Midbrain (tissue), 1 donor: Measurements from ENCODE around the gene HS3ST2.
"Not testable (repeated sequence)": the region's sequence is repeated elsewhere in the genome, so short reads cannot be mapped to it uniquely, and the experiment has no call there.

Source experiments
- DNase-seq: peaks from one replicate; lab custom pipeline; 2025; lab: John Stamatoyannopoulos, UW

HS3ST2 gene

DNA sequence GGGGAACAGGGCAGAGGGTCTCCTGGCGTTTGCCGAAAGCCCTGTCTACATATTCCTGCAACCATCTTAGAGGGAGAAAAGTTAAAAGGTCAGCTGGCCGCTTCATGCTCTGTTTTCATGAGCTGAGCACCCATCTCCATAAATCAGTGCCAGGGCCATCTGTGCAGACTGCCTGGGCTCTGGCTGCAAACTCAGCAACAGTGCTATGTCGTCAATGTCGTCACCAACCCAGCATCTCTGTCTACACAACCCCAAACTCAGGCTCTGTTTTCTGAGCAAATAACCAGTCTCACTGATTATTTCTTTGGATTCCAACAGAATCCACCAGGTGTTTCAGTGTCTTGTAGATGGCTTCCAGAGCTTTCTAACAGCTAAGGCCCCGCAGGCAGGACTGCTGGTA lies 65.0 kb downstream of the HS3ST2 start:
- DNase-seq: no peak

DNA sequence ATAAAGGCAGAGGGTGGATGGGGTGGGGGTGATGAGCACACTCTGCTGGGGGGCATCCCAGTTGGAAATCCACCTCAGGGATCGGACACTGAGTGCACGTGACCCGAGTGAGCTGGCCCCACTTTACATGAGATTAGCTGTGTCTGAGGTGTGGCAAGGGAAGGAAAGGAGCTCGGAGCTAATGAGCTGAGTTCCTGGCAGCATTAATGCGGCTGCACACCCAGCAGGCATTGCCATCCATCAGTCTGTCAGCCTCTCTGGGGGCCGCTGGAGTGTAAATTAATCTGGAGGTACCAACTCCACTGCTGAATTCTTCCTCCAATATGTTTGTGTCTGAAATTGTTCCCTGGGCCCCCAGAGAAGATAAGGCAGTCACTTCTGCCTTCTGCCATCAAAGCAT lies 65.5 kb downstream of the HS3ST2 start:
- DNase-seq: no peak

DNA sequence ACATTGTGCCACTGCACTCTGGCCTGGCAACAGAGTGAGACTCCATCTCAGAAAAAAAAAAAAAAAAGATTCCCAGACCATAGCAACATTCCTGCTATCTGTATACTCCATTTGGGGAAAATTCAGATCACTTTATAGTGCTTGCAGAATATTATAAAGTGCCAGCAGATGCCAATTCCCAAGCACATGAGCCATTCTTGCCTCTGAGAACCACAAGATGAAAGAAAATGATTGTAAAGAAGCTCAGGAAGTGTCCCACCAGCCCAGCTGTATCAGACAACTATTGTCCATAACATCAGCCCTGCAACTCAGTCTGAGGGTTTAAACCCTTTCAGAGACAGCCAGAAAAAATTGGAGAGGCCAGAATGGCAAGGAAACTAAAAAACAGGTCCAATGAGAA lies 69.0 kb downstream of the HS3ST2 start:
- no peak for DNase-seq

DNA sequence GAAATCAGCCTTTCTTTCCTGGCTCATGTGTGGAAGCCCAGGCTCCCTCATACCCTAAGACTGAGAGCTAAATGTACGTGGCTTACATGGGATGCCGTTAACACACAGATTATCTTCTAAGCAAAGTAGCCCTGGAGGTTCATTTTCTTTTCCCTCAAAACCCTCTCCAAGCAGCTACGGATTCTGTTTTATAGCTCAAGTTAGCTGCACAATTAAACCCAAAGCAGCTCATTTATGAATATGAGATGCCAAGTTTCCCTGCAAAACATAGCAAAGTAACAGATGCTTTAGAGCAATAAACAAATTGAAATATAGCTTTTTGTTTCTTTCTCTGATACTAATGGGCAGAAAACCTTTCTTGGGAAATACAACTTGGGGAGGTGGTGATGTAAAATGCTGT lies 72.0 kb downstream of the HS3ST2 start:
- no peak for DNase-seq

DNA sequence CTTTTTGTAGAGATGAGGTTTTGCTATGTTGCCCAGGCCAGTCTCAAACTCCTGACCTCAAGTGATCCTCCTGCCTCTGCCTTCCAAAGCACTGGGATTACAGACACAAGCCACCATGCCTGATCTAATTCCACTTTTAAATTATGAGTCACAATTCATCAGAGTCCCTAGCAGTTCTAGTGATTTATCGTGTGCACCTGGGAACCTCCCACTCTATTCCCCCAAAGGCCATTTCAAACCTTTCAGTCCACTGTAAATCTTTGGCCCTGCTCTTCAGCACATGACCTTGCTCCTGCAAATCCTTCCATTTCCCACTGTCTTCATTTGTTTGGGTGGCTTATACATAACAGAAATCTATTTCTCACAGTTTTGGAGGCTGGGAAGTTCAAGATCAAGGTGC lies 73.0 kb downstream of the HS3ST2 start:
- no peak for DNase-seq

DNA sequence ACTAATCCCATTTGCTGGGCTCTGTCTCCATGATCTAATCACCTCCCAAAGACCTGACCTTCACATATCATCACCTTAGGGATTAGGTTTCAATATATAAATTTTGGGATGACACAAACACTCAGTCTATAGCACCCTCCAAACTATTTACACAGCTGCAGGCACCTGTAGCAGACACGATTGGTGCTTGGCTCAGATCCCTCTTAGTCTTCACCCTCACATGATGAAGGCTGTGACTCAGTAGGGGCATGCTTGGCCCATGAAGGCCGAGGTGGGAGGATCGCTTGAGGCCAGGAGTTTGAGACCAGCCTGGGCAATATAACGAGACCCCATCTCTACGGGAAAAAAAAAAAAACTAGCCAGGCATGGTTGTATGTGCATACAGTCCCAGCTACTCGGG lies 73.5 kb downstream of the HS3ST2 start:
- no peak for DNase-seq

DNA sequence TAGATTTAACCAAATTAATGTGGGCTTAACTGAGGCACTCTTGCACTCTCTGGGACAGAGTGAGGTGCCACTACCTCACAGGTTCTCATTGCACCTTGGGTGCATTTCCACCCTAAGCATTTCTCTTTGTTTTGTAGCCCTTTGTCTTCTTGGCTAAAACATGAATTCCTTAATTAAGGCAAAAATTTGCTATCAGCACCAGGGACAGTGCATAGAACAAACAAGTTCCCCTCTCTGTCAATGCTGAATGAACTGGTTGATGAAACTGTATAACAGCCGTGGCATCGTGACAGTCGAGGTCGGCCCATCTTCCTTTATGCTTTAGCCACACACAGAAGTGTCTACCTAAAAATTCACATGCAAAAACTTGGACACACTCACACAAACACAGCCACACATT lies 74.8 kb downstream of the HS3ST2 start:
- DNase-seq: no peak

DNA sequence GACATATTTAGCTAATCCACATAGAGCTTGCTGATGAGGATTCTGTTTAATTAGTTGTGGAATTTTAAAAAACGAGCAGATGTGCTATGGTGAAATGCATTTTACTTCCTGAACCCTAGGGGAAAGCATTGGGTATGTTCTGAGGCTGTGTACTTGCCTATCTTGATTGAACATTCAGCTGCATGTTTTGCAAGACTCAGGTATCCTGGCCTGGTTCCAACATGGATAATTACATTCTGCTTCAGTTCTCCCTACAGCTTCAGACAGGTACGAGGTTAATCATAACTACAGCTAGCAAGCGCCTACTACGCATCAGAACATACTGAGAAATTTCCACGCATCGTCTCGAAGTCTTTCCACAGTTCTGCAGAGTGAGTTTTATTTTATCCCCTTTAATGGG lies 77.0 kb downstream of the HS3ST2 start:
- no peak for DNase-seq

DNA sequence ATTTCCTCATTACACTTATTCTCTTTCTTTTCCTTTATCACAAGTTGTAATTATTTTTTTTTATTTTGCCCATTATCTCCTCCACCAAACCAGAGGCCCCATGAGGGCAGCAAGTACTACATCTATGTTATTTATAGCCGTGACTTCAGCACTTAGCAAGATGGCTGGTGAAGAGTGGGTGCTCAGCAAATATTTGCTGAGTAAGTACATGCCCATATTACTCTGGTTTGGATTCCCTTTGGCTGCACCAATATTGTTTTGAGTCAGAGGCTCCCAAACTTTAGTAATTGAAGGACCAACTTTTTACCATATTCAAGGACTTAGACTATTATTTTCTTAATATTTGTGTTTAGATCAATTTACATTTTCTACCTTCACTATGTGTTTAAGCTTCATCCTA lies 83.2 kb downstream of the HS3ST2 start:
- no peak for DNase-seq

DNA sequence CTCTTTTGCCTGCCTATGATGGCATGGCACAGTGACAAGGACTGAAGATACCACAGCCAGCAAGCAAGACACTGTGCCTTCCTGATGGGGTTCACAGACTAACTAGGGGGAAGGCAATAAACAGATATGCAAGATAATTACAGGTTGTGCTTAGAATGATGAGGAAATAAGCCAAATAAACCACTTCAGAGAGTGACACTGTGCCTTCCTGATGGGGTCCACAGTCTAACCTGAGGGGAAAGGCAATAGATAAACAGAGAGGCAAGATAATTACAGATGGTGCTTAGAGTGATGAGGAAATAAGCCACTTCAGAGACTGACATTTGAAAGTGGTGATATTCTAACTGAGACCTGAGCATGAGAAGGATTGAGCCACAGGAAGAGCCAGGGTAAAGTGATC lies 84.2 kb downstream of the HS3ST2 start:
- no peak for DNase-seq

DNA sequence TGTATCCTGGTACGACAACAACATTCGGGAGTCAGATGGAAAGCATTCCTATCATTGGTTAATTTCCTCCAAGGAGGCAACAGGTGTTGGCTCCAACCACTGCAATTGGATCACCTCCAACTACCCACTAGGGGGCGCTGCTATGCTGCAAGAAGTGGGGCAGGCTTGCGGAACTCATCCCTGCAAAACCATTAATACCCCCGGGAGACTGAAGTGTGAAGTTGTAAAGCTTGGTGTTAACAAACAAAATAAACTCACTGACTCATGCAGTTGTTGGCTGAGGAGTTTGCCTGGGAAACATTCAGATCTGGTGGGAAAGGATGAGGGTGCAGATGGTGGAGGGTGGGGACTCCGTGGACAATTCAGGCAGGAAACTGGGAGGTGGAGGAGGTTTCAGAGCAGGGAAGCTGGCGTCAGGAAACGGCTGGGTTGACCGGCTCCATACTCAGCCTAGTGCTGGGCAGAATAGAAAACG lies 84.9 kb downstream of the HS3ST2 start:
- DNase-seq: peak; percentile 83

DNA sequence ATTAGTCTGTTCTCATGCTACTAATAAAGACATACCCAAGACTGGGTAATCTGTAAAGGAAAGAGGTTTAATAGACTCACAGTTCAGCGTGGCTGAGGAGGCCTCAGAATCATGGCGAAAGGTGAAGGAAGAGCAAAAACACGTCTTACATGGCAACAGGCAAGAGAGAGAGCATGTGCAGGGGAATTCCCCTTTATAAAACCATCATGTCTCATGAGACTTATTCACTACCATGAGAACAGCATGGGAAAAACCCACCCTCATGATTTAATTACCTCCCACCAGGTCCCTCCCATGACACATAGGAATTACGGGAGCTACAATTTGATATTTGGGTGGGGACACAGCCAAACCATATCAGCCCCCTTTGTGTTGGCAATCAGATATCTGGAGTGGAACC lies 85.6 kb downstream of the HS3ST2 start:
- not testable (repeated sequence) for DNase-seq

DNA sequence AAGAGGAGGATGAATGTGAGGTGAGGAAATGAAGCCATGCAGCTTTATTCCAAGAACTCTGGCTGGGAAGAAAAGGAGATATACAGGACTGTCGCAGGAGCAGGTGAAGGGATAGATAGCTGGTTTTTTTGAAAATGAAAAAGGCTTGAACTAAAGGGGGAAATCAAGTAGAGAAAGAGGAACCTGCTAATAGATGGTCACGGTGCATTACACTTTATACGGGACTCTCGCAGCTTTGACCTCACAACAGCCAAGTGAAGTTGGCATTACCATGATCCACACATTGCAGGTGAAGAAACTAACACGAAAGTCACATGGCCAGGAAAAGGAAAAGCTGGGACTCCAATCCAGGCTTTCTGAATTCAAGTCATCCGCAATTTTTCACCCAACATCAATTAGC lies 86.9 kb downstream of the HS3ST2 start:
- DNase-seq: no peak

DNA sequence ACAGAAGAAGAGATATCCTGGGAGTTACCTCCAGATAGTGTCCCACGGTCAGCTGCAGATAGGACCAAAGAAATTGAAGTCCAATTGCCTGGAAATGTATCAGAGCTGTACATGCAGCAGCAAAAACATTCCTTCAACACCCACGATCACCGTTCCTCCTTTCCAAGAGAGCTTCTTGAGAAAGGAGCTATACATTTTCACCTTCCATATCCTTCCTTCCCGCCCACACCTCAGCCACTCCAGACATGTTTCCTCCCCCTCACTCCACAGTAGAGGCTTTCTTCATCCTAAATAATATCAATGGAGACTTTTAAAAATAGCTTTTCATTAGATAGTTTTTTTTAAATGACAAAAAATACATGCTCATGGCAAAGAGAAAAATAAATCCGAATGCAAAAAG lies 87.6 kb downstream of the HS3ST2 start:
- no peak for DNase-seq

DNA sequence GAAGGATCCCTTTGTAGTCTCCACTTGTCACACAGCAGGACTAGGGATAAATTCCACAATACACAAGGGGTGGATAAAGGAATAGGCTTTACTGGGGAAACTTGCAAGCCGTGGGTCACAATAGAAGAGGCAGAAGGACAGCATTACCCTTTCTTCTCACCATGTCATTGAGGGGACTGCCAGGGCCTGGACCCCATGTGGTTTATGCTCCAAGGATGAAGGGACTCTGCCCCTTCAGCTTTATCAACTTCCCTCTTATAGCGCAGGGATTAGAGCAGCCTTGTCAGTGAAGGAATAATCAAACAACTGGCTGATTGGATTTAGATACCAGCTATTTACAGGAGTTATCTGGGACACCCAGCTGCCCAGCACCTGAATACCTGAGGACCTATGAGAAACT lies 89.8 kb downstream of the HS3ST2 start:
- DNase-seq: no peak

DNA sequence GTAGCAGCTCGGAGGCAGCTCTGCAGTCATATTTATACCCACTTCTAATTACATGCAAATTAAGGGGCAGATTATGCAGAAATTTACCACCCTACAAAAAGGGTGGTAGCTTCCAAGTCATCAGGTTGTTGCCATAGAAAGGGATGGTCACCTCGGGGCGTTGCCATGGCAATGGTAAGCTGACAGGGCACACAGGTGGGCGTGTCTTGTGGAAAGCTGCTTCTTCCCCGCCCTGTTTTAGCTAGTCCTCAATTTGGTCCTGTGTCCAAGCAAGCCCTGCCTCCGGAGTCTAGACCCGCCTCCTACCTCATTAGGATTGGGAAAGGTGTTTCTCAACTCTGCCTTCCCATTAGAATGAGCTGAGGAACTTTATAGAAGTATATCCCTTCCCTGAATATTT lies 98.7 kb downstream of the HS3ST2 start:
- no peak for DNase-seq

DNA sequence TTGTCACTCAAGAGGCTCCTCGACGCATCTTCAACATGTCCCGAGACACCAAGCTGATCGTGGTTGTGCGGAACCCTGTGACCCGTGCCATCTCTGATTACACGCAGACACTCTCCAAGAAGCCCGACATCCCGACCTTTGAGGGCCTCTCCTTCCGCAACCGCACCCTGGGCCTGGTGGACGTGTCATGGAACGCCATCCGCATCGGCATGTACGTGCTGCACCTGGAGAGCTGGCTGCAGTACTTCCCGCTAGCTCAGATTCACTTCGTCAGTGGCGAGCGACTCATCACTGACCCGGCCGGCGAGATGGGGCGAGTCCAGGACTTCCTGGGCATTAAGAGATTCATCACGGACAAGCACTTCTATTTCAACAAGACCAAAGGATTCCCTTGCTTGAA lies 101.0 kb downstream of the HS3ST2 start:
- no peak for DNase-seq

DNA sequence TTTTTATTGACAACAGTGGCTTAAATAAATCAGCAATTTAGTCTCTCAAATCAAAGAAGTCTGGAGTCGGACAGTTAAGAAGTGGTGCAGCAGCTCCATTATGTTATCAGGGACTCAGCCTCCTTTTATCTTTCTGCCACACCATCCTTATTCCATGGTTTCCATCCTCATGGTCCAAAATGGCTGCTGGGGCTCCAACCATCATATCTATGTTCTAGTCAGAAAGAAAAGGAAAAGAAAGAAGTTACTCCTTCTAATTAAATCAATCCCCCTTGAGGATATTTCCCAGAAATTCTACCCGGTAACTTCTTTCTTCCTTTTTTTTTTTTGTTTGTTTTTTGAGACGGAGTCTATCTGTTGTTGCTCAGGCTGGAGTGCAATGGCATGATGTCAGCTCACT lies 109.5 kb downstream of the HS3ST2 start:
- DNase-seq: no peak

DNA sequence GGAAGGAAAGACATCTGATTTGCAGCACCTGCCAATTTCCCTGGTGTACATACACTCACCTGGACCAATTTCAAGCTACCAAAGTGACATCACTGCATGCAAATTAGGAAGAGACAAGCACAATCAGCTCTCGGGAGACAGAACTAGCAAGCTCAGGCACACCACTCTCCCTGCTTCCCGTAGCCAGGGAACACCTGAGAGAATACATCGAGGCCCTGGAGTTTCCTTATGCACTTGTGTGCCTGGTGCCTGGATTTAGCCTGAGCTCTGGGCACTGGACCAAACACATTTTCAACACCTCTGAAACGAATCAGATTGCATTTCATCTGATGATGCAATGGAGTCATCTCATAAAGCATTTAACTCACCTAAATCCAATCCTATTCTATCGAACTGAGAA lies 110.5 kb downstream of the HS3ST2 start:
- no peak for DNase-seq

DNA sequence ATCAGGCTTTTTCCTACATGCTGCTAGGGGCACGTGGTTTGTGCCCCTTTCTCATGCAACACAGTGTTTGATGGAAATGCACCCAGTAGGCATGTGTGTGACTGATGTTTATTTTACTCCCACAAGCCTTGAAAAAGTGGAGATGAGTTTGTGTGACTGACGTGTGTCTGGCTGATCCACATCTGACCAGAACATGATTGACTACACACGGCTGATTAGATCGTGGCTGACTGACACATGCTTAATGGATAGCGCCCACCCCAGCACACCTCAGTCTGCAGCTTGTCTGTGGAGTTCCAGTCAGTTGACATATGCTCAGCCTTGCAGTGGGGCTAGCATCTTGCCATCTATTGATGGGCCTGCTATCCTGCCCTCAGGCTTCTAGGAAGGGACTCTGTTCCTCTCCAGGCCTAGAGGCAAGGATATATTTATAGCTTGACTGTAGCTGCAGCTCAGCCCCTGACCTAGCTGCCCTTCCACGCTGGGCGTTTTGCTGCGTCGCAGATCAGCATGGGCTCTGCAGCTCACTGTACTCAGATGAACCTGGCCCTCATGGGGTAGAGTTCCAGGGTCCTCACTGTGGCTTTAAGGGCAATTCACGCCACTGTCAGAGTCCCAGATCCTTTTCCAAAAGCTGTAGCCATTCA lies 112.3 kb downstream of the HS3ST2 start:
- DNase-seq: no peak

DNA sequence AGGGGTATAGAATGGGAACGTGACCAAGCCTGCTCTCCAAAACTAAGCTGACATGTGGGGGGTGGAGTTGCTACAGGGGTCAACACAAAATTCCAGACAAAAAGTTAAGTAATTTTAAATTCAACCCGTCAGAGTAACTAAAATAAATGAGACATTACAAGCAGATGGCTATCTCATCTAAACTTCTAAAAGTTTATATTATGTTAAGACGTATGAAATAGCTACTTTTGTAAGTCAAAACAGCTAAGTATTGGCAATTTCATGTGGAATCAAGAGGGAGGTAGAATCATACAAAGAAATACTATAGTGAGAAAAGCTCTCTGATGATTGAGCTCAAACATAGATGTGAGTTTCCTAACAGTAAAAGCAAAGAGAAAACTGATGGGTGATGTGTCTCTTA lies 113.3 kb downstream of the HS3ST2 start:
- DNase-seq: no peak

DNA sequence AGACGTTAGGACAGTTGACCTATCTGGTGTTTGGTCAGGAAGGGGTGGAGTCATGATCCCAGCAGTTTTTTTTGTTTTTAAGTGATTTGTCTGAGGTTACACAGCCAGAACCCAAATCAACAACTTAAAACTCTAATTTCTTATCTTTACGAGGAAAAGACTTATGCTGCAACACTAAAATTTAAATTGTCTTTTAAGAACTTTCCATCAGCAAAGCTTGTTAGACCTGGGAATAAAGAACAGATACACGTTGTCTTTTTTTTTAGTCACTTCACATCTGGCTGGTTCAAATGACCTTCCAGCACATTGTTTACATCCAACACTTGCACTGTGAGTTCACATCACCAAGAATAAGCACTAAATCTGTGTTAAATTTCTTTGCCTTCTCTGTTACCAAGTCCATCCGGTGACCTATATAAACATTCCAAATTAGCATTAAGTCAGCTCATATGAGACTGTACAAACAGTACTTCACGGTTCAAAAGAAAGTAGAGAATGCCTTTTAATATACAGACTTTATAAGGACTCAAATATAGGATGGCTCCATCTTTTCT lies 115.0 kb downstream of the HS3ST2 start:
- no peak for DNase-seq

DNA sequence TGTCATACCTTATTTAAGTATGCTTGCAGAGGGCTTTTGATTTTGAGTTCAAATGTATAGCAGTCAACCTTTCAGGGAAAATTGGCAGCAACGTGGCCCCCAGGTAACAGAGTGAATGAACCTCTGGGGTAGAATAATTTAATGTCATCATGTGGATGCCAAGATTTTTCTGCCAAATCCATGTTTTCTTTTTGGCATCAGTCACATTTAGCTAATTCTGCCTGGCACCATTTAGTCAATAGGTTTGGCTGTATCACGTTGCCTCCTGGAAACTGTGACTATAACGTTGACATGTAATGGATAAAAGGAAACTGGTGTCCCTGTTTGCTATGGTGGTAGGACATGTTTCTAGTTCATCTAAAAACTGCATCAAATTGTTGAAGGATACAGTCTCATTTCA lies 115.5 kb downstream of the HS3ST2 start:
- DNase-seq: no peak

DNA sequence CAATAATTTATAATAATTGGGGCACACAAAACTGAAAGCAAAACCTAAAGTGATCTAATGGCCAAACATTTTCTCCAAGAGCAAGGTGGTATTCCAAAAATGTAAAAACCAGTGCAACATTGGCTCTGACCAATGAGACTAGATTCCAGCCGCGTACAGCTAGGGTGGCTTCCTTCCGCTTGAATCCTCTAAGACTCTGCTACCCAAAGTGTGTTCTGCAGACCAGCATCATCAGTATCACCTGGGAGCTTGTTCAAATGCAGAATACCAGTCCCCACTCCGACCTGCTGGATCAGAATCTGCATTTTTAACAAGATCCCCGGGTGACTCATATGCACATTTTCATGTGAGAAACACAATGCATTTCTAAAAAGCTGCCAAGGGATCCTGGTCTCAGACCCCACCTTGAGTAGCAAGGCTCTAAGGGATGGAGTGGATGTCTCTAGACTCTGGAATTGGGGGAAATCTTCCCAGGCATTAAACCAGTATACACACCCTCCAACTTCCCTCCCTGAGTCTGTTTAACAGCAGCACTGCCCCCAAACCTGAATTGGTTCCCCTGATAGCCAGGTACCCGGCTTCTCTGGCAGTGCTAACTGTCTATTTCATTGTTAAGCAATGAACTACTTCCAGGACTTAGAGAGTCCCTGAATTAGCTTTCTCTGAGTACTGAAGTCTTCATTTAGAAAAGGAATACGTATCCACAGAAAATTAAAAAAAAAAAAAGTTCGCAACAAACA lies 118.2 kb downstream of the HS3ST2 start:
- DNase-seq: no peak
